ENCODE data around the gene CALD1.

The CALD1 gene

DNA sequence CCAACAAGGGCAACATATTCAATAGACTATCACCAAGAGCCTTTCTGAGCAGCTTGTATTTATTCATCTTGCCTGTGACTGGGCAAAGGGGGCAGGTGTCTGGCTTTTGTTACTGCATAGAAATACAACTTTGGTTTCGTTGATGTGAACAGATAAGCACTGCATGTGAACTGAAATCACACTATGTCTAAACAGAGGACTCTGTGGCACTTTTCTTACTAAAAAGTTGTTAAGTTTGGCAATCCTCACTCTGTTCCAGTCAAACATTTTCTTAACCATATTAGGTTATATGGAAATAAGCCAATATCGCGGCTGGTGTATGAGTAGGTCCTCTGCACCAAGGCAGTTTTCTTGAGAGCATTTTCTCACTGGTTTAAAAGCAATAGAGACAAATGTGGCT is 48.5 kb downstream of the CALD1 start:
- in situ Hi-C loops (cut with MboI; ENCODE audit: low sequenced_read_pairs, unreplicated experiment) = no loop called here
- DNase-seq (ENCODE audit: low spot score) = no peak
- TF ChIP-seq, protein P1, sequence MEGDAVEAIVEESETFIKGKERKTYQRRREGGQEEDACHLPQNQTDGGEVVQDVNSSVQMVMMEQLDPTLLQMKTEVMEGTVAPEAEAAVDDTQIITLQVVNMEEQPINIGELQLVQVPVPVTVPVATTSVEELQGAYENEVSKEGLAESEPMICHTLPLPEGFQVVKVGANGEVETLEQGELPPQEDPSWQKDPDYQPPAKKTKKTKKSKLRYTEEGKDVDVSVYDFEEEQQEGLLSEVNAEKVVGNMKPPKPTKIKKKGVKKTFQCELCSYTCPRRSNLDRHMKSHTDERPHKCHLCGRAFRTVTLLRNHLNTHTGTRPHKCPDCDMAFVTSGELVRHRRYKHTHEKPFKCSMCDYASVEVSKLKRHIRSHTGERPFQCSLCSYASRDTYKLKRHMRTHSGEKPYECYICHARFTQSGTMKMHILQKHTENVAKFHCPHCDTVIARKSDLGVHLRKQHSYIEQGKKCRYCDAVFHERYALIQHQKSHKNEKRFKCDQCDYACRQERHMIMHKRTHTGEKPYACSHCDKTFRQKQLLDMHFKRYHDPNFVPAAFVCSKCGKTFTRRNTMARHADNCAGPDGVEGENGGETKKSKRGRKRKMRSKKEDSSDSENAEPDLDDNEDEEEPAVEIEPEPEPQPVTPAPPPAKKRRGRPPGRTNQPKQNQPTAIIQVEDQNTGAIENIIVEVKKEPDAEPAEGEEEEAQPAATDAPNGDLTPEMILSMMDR (IDR thresholded peaks at IDR 0.05; ENCODE audit: borderline replicate concordance, control extremely low read depth, extremely low read depth, insufficient read depth, missing control alignments) = no peak

DNA sequence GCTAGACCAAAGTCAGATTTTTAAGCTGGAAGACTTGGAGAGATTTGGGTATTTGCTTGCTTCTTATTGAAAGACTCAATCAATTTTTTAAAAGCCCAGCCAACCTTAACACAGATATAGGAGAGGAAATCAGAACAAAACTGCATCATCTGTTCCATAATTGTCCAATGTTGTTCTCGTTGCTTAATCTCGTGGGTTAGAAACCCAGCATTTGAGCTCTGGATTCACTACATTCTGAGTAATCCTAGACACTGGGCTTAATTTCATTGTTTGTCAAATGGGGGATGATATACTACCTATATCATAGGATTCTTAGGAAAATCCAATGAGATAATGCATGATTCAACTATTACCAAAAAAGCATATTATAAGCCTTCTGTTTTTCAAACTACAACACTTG is 48.9 kb downstream of the CALD1 start:
- TF ChIP-seq, protein P1 (IDR thresholded peaks at IDR 0.05; ENCODE audit: borderline replicate concordance, control extremely low read depth, extremely low read depth, insufficient read depth, missing control alignments) = no peak

DNA sequence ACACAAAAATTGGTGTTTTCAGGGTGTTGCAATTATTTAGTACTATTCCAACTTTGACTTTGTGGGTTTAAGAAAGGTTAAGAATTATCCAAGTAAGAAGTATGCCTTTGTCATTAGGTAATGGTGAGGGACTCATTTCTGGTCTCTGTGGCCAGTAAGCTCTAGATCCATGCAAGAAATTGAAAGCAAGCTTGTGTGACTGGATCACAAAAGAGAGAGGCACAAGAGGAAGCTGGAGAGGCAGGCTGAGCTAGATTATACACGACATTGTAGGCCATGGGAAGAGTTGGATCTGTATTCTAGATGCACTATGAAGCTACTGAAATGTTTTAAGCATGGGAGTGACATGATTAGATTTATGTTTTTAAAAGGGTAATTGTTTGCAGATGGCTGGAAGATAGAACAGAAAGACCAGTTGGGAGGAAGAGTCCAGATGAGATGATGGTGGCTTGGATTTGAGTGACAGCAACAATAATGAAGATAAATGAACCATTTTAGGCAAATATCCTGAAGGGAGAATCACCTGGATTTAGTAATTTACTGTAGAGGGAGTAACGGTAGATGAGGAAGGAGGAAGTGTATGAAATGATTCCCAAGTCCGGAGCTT is 50.0 kb downstream of the CALD1 start:
- in situ Hi-C loops (cut with MboI; ENCODE audit: low sequenced_read_pairs, unreplicated experiment) = no loop called here
- TF ChIP-seq, protein P1 (IDR thresholded peaks at IDR 0.05; ENCODE audit: borderline replicate concordance, control extremely low read depth, extremely low read depth, insufficient read depth, missing control alignments) = no peak
- no peak for DNase-seq (ENCODE audit: low spot score)

More for the DNA sequence above, 48.9 kb downstream of the CALD1 start:
- in situ Hi-C loops (cut with MboI; ENCODE audit: low sequenced_read_pairs, unreplicated experiment) = no loop called here
- DNase-seq (ENCODE audit: low spot score) = no peak

DNA sequence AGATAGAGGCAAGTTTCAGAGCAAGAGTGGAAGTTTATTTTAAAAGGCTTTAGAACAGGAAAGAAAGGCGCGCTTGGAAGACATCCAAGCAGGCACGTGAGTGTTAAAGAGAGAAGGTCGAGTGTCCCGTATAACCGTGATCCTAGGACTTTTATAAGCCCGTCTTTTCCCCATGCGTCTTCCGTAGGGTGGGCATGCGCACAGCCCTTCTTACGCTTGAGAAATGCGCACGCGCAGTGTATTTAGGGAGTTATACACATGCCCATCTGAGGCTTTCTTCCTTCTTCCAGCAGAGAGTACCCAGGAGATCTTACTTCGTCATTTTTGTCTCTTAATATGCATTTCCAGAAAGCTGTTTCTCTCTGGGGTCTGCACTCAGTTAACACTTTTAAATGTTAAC is 52.4 kb downstream of the CALD1 start:
- no peak for DNase-seq (ENCODE audit: low spot score)
- in situ Hi-C loops (cut with MboI; ENCODE audit: low sequenced_read_pairs, unreplicated experiment) = no loop called here
- TF ChIP-seq, protein P1 (IDR thresholded peaks at IDR 0.05; ENCODE audit: borderline replicate concordance, control extremely low read depth, extremely low read depth, insufficient read depth, missing control alignments) = no peak

DNA sequence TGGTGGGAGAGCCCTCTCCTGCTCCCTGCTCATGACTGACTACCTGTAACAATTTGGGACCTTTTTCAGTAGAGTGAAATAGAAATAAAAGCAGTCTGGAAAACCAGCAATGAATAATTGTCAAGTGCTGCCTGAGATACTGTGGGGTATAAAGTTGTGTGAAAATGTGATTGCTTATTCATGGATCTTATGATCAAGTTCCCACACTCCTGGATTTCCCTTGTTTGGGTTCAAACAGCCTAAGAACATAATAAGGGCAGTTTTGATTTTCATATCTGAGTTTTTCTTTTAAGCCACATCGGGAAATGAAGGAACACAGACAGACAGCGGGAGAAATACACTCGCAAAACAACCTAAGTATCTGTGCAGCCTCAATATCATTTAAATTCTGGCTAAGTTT is 52.9 kb downstream of the CALD1 start:
- in situ Hi-C loops (cut with MboI; ENCODE audit: low sequenced_read_pairs, unreplicated experiment) = no loop called here
- DNase-seq (ENCODE audit: low spot score) = no peak

DNA sequence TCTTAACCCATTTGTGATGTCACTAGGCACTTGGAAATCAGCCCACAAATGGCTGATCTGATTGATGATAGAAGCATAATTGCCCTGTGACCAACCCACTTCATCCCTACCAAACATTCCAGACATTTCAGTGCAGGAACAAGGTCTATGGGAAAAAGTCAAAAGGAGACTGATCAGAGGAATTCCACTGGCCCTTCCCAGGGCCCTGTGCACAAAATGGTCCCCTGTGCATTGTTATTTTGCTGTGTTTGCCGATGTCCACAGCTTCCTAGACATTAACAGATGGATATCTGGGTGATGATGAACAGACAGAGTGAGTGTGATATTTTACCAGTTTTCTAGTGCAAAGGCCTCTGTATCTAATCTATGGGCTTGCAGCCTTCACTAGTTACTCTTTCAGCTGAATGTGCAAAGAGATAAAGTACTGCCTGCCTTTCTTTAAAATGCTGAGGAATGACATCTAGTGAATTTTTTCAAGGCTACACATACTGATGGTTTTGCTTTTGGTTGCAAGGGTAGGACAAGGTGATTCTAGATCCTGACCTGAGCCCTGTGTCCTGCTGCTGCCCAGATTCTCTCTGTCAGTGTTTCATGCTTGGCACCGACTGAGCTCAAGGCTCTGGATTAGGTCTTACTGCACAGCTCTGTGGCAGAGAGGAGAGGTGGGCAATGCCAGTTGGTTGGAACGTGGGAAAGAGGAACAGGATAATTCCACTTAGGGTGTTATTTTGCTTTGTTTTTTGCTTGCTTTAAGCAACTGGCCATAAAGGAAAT is 55.4 kb downstream of the CALD1 start:
- no peak for DNase-seq (ENCODE audit: low spot score)
- in situ Hi-C loops (cut with MboI; ENCODE audit: low sequenced_read_pairs, unreplicated experiment) = no loop called here
- TF ChIP-seq, protein P1 (IDR thresholded peaks at IDR 0.05; ENCODE audit: borderline replicate concordance, control extremely low read depth, extremely low read depth, insufficient read depth, missing control alignments) = no peak

More for the DNA sequence above, 52.9 kb downstream of the CALD1 start:
- TF ChIP-seq, protein P1 (IDR thresholded peaks at IDR 0.05; ENCODE audit: borderline replicate concordance, control extremely low read depth, extremely low read depth, insufficient read depth, missing control alignments) = no peak

Measured in GM13976 (cell line).